ENCODE data around the gene ASAH2B. TPM values are rescaled to one million over a fixed set of nuclear protein-coding genes. Genes with fewer than 3 reads are reported as not detected.

ASAH2B gene
- total RNA-seq, 4 donors from 2014 or later, result 2.5 to 6.5 (median 4.1) TPM

GRCh38 chr10:50794490-50794889, 54.8 kb downstream of the ASAH2B start:
- no peak for DNase-seq
- no peak for TF ChIP-seq CTCF (IDR thresholded peaks at IDR 0.05)
- no peak for TF ChIP-seq POLR2A (IDR thresholded peaks at IDR 0.05)
- H3K4me1 ChIP-seq, result no peaks in the 10 kb centered on the region
- H3K4me3 ChIP-seq, result no peak overlapping the region
- no peaks in the 10 kb centered on the region for H3K27me3 ChIP-seq
- no peaks in the 10 kb centered on the region for H3K36me3 ChIP-seq
- H3K27ac ChIP-seq, result no peak overlapping the region
- no peaks in the 10 kb centered on the region for H3K9me3 ChIP-seq

GRCh38 chr10:50796693-50797092, 57.0 kb downstream of the ASAH2B start:
- DNase-seq, result no peak
- no peaks in the 10 kb centered on the region for H3K36me3 ChIP-seq
- no peak for TF ChIP-seq POLR2A (IDR thresholded peaks at IDR 0.05)
- TF ChIP-seq CTCF (IDR thresholded peaks at IDR 0.05), result no peak
- no peaks in the 10 kb centered on the region for H3K27me3 ChIP-seq
- H3K27ac ChIP-seq, result no peak overlapping the region
- no peaks in the 10 kb centered on the region for H3K9me3 ChIP-seq
- H3K4me3 ChIP-seq, result no peak overlapping the region
- no peaks in the 10 kb centered on the region for H3K4me1 ChIP-seq

GRCh38 chr10:50798297-50798696, 58.6 kb downstream of the ASAH2B start:
- no peak for TF ChIP-seq CTCF (IDR thresholded peaks at IDR 0.05)
- H3K4me1 ChIP-seq, result no peaks in the 10 kb centered on the region
- no peak for DNase-seq
- H3K36me3 ChIP-seq, result no peaks in the 10 kb centered on the region
- H3K9me3 ChIP-seq, result no peaks in the 10 kb centered on the region
- no peaks in the 10 kb centered on the region for H3K27me3 ChIP-seq
- no peak overlapping the region for H3K4me3 ChIP-seq
- no peak overlapping the region for H3K27ac ChIP-seq

- no peaks in the 10 kb centered on the region for H3K9me3 ChIP-seq
- DNase-seq, result no peak
- no peaks in the 10 kb centered on the region for H3K27me3 ChIP-seq
- no peak overlapping the region for H3K27ac ChIP-seq
- no peak overlapping the region for H3K4me3 ChIP-seq
- H3K36me3 ChIP-seq, result no peaks in the 10 kb centered on the region
- no peaks in the 10 kb centered on the region for H3K4me1 ChIP-seq
- TF ChIP-seq CTCF (IDR thresholded peaks at IDR 0.05) (no peak), POLR2A (IDR thresholded peaks at IDR 0.05) (no peak)
Measured at GRCh38 chr10:50799595-50799994, 59.9 kb downstream of the ASAH2B start.

GRCh38 chr10:50805981-50806622, 66.4 kb downstream of the ASAH2B start:
- H3K27me3 ChIP-seq, result no peaks in the 10 kb centered on the region
- no peaks in the 10 kb centered on the region for H3K9me3 ChIP-seq

More at GRCh38 chr10:50805981-50806622, 66.4 kb downstream of the ASAH2B start:
- H3K4me3 ChIP-seq, result no peak overlapping the region
- H3K36me3 ChIP-seq, result peaks cover 0 to 20% (median 0%) of the 10 kb centered on the region in 3 donors
- H3K4me1 ChIP-seq, result no peaks in the 10 kb centered on the region
- TF ChIP-seq CTCF (IDR thresholded peaks at IDR 0.05), result no peak
- TF ChIP-seq POLR2A (IDR thresholded peaks at IDR 0.05), result no peak
- no peak for DNase-seq
- no peak overlapping the region for H3K27ac ChIP-seq

Measured in Peyer's patch (tissue), 4 donors.